Colonic mucosa (tissue), 4 donors: ENCODE results near the gene PLEKHM1. TPM values are rescaled to one million over a fixed set of nuclear protein-coding genes. Genes with fewer than 3 reads are reported as not detected.
"Not testable (repeated sequence)": the region's sequence is repeated elsewhere in the genome, so short reads cannot be mapped to it uniquely, and the experiment has no call there.

Experiments used
- DNase-seq: peaks from one replicate; pipeline ENCODE4 v3.0.0-alpha.2; 2020
- H3K27ac ChIP-seq: fragments of 200-600 bp; one replicate; pipeline ENCODE4 v1.8.0; 2021
- H3K27me3 ChIP-seq: fragments of 200-600 bp; one replicate; pipeline ENCODE4 v1.8.0; 2021
- H3K36me3 ChIP-seq: fragments of 200-600 bp; one replicate; pipeline ENCODE4 v1.8.0; 2021
- H3K4me1 ChIP-seq: fragments of 200-600 bp; one replicate; pipeline ENCODE4 v1.8.0; 2021; ENCODE audit warnings: mild to moderate bottlenecking
- H3K4me3 ChIP-seq: fragments of 200-600 bp; one replicate; pipeline ENCODE4 v1.8.0; 2021
- H3K9ac ChIP-seq, 2 donors: one replicate each; pipeline ENCODE4 v1.7.0; 2013; ENCODE audit warnings: control low read depth in 2 of 2, low read depth in 2 of 2, low read length in 2 of 2
- H3K9me3 ChIP-seq: fragments of 200-600 bp; one replicate; pipeline ENCODE4 v1.8.0; 2021
- intact Hi-C: fragments of 100-400 bp; cut with DNase I; formaldehyde crosslinking; loops from one replicate; pipeline ENCODE4 v1.14.1; 2022
- total RNA-seq, 2 donors: library from RNA; stranded (reverse); fragmentation: NEBNext Ultra II Directional in 1 of 2; extraction: Animal tissue kit (Norgen Biotek cat#: 25700) in 1 of 2; gene quantifications; one replicate each; pipeline ENCODE4 v1.2.1, GENCODE V29; 2021
- TF ChIP-seq, protein P1 (sequence below): fragments of 200-600 bp; IDR thresholded peaks from one replicate; pipeline ENCODE4 v1.8.0; 2022; ENCODE audit warnings: antibody characterized with exemption, mild to moderate bottlenecking
- donor health status: healthy.
- donor health status: DM: no; HTN: no; CAD: no.
- donor health status: DM: no; HTN: no; CAD: no.

PLEKHM1 gene
- total RNA-seq, 2 donors from 2014 or later: 50.7 to 61.3 TPM

DNA sequence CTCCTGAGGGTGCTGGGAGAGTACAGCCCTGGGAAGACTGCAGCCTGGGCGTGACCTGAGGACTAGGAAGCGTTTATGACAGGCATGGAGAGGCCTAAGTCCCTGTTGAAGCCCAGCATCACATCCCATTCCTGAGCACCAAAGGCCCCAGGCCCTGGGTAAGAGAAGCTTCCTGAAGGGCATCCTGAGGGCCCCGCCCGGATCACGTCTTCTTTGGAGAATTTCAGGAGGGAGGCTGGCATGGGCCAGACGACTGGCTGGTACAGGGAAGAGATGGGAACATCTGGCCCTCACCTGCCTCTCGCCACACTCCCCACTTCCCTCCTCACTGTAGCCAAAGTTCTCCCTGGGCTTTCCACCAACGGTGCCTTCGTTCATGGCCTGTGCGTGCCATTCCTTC, 46.2 kb downstream of the PLEKHM1 start:
- H3K4me3 ChIP-seq, H3K4me1 ChIP-seq, H3K27me3 ChIP-seq, DNase-seq, H3K9me3 ChIP-seq, H3K9ac ChIP-seq, intact Hi-C loops, H3K36me3 ChIP-seq, H3K27ac ChIP-seq: not testable (repeated sequence)

DNA sequence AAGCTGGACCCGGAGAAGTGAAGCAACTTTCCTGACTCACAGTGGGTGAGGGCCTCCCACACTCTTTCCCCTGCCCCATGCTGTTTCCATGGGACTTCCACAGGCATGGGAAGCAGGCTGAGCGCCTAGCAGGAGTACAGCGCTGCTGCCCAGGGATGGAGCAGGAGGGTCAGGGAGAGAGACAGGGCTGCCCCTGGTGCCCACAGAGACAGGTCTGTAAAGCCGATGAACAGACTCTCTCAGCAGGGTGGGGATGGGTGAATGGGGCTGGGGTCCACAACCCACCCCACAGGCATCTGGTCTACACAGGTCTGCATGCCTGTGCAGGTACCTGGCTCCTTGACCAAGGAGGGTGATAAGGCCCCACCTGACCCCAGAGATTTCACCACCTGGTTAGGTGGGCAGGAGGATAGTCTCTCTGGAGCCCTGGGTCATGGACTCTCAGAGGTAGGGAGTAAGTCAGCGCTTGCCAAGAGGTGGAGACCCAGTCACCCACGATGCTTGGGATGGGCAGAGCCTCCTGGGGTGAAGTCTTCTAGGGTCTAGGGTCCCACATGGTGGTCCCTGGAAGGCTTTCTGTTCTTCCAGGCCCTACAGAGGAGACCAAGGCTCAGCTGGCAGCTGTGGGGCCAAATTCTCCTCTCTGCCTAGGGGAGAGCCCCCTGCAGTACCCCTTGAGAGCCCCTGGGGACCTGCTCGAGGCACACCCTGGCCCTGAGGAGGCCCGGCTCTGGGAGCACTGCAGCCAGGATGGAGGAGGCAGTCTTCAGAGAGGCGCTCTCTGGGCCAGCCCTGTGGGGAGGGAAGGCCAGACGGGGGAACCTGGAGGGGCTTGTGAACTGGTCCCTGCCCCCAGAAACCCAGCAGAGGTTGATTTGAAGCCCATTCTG, 46.9 kb downstream of the PLEKHM1 start:
- DNase-seq, H3K27me3 ChIP-seq, H3K4me1 ChIP-seq, H3K9me3 ChIP-seq, H3K4me3 ChIP-seq, intact Hi-C loops, H3K27ac ChIP-seq, H3K36me3 ChIP-seq, H3K9ac ChIP-seq: not testable (repeated sequence)

DNA sequence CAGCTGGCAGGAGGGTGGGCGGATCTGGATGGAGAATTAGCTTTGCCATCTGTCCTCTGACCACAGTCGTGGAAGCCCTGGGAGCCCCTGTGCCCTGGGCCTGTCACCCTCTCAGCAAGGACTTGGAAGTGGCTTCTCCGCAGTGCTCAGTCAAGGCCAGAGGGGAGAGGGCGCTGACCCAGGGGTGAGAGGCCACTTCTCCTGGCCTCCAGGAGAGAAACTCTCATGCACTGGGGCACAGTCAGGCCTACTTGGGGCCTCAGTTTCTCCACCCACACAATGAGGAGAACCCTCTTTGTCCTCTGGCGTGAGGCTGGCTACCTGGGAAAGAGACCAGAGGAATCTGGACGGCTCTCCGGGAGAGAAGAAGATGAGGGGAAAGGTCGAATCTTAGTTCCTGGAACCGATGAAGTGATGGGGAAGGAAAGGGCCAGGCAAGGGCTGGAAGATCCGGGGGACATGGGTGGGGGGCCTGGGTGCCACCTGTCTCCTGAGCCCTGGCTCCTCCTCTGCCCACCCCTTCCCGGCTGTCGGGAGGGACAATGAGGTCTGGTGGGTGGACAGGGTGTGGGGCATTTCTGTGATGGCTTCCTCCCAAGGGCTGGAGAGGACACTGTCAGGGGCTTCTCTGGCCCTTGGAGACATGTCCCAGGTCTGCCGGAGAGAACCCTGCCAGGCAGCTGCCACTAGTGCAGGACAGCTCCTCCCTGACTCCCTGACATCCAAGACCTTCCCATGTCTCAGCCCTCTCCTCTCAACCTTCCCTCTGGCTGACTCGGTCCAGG, 48.8 kb downstream of the PLEKHM1 start:
- H3K27ac ChIP-seq: no peak overlapping the region
- TF ChIP-seq, protein P1, sequence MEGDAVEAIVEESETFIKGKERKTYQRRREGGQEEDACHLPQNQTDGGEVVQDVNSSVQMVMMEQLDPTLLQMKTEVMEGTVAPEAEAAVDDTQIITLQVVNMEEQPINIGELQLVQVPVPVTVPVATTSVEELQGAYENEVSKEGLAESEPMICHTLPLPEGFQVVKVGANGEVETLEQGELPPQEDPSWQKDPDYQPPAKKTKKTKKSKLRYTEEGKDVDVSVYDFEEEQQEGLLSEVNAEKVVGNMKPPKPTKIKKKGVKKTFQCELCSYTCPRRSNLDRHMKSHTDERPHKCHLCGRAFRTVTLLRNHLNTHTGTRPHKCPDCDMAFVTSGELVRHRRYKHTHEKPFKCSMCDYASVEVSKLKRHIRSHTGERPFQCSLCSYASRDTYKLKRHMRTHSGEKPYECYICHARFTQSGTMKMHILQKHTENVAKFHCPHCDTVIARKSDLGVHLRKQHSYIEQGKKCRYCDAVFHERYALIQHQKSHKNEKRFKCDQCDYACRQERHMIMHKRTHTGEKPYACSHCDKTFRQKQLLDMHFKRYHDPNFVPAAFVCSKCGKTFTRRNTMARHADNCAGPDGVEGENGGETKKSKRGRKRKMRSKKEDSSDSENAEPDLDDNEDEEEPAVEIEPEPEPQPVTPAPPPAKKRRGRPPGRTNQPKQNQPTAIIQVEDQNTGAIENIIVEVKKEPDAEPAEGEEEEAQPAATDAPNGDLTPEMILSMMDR: no peak
- intact Hi-C loops: no loop called here
- DNase-seq: no peak
- H3K36me3 ChIP-seq: no peaks in the 10 kb centered on the region
- H3K9ac ChIP-seq: no peak overlapping the region
- no peak overlapping the region for H3K4me3 ChIP-seq
- H3K27me3 ChIP-seq: no peaks in the 10 kb centered on the region
- H3K9me3 ChIP-seq: no peaks in the 10 kb centered on the region
- peaks cover 4% of the 10 kb centered on the region for H3K4me1 ChIP-seq

DNA sequence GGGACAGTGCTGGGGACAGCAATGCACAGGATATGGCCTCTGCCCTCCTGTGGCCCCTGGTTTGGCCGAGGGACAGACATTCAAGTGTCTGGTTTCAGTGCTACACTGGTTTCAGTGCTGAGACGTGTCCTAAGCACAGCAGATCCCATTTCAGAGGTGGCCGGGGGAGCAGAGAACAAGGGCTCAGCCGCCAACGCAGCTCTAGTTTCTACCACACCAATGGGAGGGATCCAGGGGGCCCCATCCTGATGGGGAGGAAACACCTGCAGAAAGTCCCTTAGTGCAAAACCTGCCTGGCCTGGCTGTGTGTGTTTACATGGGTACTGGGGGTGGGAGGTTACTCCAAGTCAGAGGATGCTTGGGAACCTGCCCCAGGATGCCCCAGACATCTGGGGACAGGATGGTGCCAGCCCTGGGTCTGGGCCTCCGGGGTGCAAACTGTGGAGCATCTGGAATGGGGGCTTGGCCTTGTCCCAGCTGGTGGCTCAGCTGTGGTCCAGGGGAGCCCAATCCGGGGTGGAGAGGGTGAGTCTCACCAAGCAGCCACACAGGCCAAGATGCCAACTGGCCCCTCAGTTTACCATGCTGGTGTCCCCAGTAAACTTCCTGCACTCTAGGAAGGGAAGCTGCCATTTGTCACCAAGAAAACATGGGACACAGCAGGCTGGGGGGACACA, 49.5 kb downstream of the PLEKHM1 start:
- H3K36me3 ChIP-seq, H3K4me3 ChIP-seq, DNase-seq, H3K9me3 ChIP-seq, H3K27ac ChIP-seq, intact Hi-C loops, H3K27me3 ChIP-seq, H3K4me1 ChIP-seq: not testable (repeated sequence)
- H3K9ac ChIP-seq: peak overlapping the region in 1 of 2 donors; percentile 5

DNA sequence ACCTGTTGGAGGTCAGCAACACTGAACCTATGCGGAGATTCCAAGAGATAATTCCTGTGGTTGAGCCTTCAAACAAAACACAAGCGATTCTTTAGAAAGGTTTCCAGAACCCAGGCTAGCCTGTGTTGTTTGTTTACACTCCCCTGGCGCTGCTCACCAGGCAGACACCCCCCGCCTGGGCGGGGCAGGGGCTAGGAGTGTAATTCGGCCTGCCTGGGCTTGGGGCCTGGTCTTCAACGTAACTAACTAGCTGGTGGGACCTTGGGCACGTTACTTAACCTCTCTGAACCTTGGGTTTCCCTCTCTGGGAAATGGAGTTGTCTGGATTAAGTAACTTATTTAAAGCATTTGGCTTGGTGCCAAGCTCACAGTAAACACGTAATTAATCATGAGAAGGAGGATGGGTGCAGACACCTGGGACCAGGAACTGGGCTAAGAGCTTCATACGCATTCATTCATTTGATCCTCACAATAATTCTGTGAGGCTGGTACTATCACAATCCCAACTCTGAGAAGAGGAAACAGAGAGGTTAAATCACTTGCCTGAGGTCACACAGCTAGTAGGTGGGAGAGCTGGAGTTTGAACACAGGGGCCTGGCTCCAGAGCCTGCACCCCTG, 50.3 kb downstream of the PLEKHM1 start:
- TF ChIP-seq, protein P1: no peak
- Histone ChIP-seq H3K36me3 (no peaks in the 10 kb centered on the region), H3K4me3 (no peak overlapping the region), H3K9ac (peak overlapping the region in 1 of 2 donors; percentile 5), H3K9me3 (no peaks in the 10 kb centered on the region), H3K4me1 (peaks cover 4% of the 10 kb centered on the region), H3K27me3 (no peaks in the 10 kb centered on the region), H3K27ac (no peak overlapping the region)
- no peak for DNase-seq
- intact Hi-C loops: no loop called here

DNA sequence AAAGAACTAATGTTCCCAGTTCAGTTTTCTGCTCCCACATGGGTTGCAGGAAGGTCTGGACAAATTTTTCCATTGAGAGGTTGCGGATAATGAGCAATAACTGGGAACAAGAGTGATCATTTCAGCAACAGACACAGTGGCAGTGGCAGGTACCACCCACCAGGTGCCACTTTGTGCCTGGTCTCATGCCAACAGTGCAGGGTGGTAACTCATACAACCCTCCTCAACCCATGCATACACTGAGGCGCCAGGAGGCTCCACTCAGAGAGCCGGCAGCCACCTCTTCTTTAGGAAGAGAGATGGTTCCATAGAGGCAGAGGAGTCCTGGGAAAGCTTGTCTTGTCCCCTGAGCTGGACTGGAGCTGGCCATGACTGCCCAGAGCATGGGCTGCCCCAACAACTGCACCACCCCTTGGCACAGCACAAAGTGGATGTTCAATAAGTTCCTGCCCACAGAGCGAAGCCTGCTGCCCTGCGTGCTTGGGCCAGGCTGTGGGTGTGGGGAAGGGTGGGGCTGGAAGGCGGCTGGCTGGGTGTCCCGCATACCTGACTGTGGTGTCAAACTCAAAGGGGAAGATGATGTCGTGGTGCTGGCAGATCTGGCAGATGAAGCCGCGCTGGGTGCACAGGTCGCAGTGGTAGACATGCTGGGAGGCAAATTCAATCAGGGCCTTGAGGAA, 51.5 kb downstream of the PLEKHM1 start:
- Histone ChIP-seq H3K27me3 (no peaks in the 10 kb centered on the region), H3K9me3 (no peaks in the 10 kb centered on the region), H3K27ac (no peak overlapping the region), H3K4me1 (peaks cover 4% of the 10 kb centered on the region), H3K36me3 (no peaks in the 10 kb centered on the region), H3K9ac (no peak overlapping the region), H3K4me3 (no peak overlapping the region)
- TF ChIP-seq, protein P1: no peak
- intact Hi-C loops: no loop called here
- DNase-seq: peak; percentile 64
